Uterus (tissue), 2 donors: ENCODE measurements around the gene STX12.

Experiments
- POLR2A ChIP-seq, 2 donors: fragments of 450-650 bp; IDR thresholded peaks; one replicate each; pipeline ENCODE4 v1.6.1; 2016; ENCODE audit warnings: antibody characterized with exemption in 2 of 2, mild to moderate bottlenecking in 1 of 2, moderate library complexity in 1 of 2
- TF ChIP-seq, protein P1 (sequence below), 4 experiments: fragments of 200-600 bp in 2 of 4; fragments of 450-650 bp in 2 of 4; sonication (generic) in 2 of 4; IDR thresholded peaks; one replicate each; pipeline ENCODE4 v1.5.1; 2016 to 2019; ENCODE audit warnings: antibody characterized with exemption in 4 of 4, mild to moderate bottlenecking in 2 of 4, moderate library complexity in 1 of 4

- TF ChIP-seq POLR2A (IDR thresholded peaks at IDR 0.05) = no peak
- TF ChIP-seq, protein P1, sequence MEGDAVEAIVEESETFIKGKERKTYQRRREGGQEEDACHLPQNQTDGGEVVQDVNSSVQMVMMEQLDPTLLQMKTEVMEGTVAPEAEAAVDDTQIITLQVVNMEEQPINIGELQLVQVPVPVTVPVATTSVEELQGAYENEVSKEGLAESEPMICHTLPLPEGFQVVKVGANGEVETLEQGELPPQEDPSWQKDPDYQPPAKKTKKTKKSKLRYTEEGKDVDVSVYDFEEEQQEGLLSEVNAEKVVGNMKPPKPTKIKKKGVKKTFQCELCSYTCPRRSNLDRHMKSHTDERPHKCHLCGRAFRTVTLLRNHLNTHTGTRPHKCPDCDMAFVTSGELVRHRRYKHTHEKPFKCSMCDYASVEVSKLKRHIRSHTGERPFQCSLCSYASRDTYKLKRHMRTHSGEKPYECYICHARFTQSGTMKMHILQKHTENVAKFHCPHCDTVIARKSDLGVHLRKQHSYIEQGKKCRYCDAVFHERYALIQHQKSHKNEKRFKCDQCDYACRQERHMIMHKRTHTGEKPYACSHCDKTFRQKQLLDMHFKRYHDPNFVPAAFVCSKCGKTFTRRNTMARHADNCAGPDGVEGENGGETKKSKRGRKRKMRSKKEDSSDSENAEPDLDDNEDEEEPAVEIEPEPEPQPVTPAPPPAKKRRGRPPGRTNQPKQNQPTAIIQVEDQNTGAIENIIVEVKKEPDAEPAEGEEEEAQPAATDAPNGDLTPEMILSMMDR (IDR thresholded peaks at IDR 0.05) = no peak
These were observed 92.8 kb downstream of the STX12 start for GRCh38 chr1:27865821-27866220.
